Endodermal cell (in vitro differentiated cells): ENCODE data around the gene PRXL2C. TPM values are rescaled to one million over a fixed set of nuclear protein-coding genes. Genes with fewer than 3 reads are reported as not detected.

ENCODE experiments used
- DNase-seq: peaks from one replicate; pipeline ENCODE4 v3.0.0-alpha.2; 2017
- H3K27ac ChIP-seq: 2 replicates; pipeline ENCODE4 v1.5.1; 2013; ENCODE audit warnings: mild to moderate bottlenecking, low read depth, low read length, moderate library complexity
- H3K27me3 ChIP-seq: 2 replicates; pipeline ENCODE4 v1.6.1; 2013; ENCODE audit warnings: mild to moderate bottlenecking, low read length, moderate library complexity; ENCODE audit not compliant: insufficient read depth, control insufficient read depth, poor library complexity, severe bottlenecking
- H3K36me3 ChIP-seq: 2 replicates; pipeline ENCODE4 v1.7.0; 2013; ENCODE audit warnings: mild to moderate bottlenecking, low read length, moderate library complexity; ENCODE audit not compliant: control insufficient read depth, insufficient read depth
- H3K4me1 ChIP-seq: one replicate; pipeline ENCODE4 v1.7.0; 2013; ENCODE audit warnings: low read length; ENCODE audit not compliant: control insufficient read depth, insufficient read depth
- H3K4me3 ChIP-seq: 2 replicates; pipeline ENCODE4 v1.5.1; 2013; ENCODE audit warnings: mild to moderate bottlenecking, low read length, moderate library complexity
- H3K9ac ChIP-seq: 2 replicates; pipeline ENCODE4 v1.6.1; 2013; ENCODE audit warnings: mild to moderate bottlenecking, low read length, moderate library complexity; ENCODE audit not compliant: poor library complexity, severe bottlenecking; ENCODE audit errors: extremely low read depth
- H3K9me3 ChIP-seq: 2 replicates; pipeline ENCODE4 v1.6.1; 2013; ENCODE audit warnings: mild to moderate bottlenecking, low read length, moderate library complexity; ENCODE audit not compliant: control insufficient read depth
- H3K27ac Mint-ChIP-seq: 2 replicates; pipeline ENCODE4 v1.8.0; 2020; ENCODE audit warnings: mixed read lengths
- H3K27me3 Mint-ChIP-seq: 2 replicates; pipeline ENCODE4 v1.8.0; 2021; ENCODE audit warnings: mild to moderate bottlenecking, mixed read lengths; ENCODE audit not compliant: insufficient read depth
- H3K36me3 Mint-ChIP-seq: 2 replicates; pipeline ENCODE4 v1.8.0; 2020; ENCODE audit warnings: low read depth, mixed read lengths
- H3K4me1 Mint-ChIP-seq: 2 replicates; pipeline ENCODE4 v1.8.0; 2020; ENCODE audit warnings: mixed read lengths
- H3K4me3 Mint-ChIP-seq: 2 replicates; pipeline ENCODE4 v1.8.0; 2020; ENCODE audit warnings: mild to moderate bottlenecking, moderate library complexity, mixed read lengths
- H3K9me3 Mint-ChIP-seq: 2 replicates; pipeline ENCODE4 v1.8.0; 2020; ENCODE audit warnings: mild to moderate bottlenecking, mixed read lengths
- CTCF ChIP-seq: fragments of 200-600 bp; sonication (generic); conservative IDR thresholded peaks from 2 replicates; pipeline ENCODE4 v1.5.0; 2021; ENCODE audit warnings: antibody characterized with exemption, mild to moderate bottlenecking
- WGBS, 2 experiments: methylation state at CpG; one replicate each; pipeline versions ENCODE4 v1.1.5 to v1.1.7; 2013; ENCODE audit warnings: missing lambda C conversion rate in 2 of 2, mixed read lengths in 1 of 2; ENCODE audit not compliant: insufficient coverage in 1 of 2, insufficient read length in 1 of 2; 5-methylcytosine and 5-hydroxymethylcytosine counted together
- total RNA-seq, 2 donors: library from RNA; stranded (reverse); fragmentation: NEBNext Ultra II Directional in 1 of 2; extraction: Animal tissue kit (Norgen Biotek cat#: 25700) in 1 of 2; gene quantifications; 2 replicates in 1 of 2; 3 replicates in 1 of 2; pipeline ENCODE4 v1.2.1, GENCODE V29; 2021

The PRXL2C gene
- total RNA-seq, 2 donors from 2014 or later, result 2.5 to 4.9 TPM

DNA sequence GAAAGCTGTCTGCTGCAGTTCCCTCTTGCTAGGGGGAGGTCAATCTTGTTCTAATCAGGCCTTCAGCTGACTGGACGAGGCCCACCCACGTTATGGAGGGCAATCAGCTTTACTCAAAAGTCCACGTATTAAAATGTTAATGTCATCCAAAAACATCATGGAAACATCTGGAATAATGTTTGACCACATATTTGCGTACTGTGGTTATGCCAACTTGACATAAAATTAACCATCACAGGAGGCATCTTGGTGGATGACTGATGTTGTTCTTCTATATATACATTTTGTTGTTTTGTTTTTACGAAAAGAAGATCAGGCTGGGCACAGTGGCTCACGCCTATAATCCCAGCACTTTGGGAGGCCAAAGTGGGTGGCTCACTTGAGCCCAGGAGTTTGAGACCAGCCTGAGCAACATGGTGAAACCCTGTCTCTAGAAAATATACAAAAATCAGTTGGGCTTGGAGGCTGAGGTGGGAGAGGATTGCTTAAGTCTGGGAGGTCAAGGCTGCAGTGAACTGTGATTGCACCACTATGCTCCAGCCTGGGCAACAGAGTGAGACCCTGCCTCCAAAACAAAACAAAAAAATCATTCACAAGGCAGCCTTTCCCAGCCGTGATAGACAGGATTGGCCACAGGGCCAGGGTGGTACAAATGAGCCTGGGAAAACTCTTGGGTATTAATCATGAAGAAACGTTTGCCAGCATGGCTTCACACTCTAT lies 33.8 kb upstream of the PRXL2C start:
- Histone ChIP-seq H3K9ac (no peak overlapping the region), H3K36me3 (no peaks in the 10 kb centered on the region), H3K4me3 (no peak overlapping the region), H3K27me3 (no peaks in the 10 kb centered on the region), H3K9me3 (peaks cover 39% of the 10 kb centered on the region), H3K4me1 (no peaks in the 10 kb centered on the region), H3K27ac (no peak overlapping the region)
- no peak overlapping the region for H3K4me3 Mint-ChIP-seq
- WGBS, 2 experiments, result 91 to 95% methylated on average over 5 to 8 of the region's 8 CpGs
- H3K27ac Mint-ChIP-seq, result no peak overlapping the region
- H3K27me3 Mint-ChIP-seq, result peaks cover 6% of the 10 kb centered on the region
- no peak for TF ChIP-seq CTCF
- no peak for DNase-seq
- H3K4me1 Mint-ChIP-seq, result no peaks in the 10 kb centered on the region
- peaks cover 13% of the 10 kb centered on the region for H3K36me3 Mint-ChIP-seq
- H3K9me3 Mint-ChIP-seq, result peaks cover 33% of the 10 kb centered on the region

DNA sequence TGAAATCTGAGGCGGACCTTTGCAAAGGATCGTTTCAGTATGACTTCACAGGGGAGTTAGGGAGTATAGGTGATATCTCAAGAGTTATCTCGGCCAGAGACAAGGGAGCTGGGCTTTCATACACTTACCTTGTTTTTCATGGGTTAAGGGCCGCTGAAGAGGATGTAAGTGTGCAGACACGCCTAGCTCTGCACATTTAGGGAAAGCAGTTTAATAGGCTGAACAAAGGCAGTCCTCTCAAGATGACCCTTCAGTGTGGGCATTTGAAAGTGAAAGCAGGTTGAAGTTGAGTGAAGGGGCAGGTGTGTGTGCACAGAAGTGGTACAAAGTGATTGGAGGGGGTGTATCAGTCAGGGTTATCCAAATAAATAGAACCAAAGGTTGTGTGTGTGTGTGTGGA lies 33.1 kb upstream of the PRXL2C start:
- DNase-seq, result no peak
- no peaks in the 10 kb centered on the region for H3K27me3 ChIP-seq
- Mint-ChIP-seq H3K9me3 (peaks cover 28% of the 10 kb centered on the region), H3K27ac (no peak overlapping the region), H3K36me3 (peaks cover 10% of the 10 kb centered on the region), H3K4me1 (no peaks in the 10 kb centered on the region), H3K27me3 (peaks cover 6% of the 10 kb centered on the region), H3K4me3 (no peak overlapping the region)
- H3K36me3 ChIP-seq, result no peaks in the 10 kb centered on the region
- TF ChIP-seq CTCF, result no peak
- H3K4me3 ChIP-seq, result no peak overlapping the region
- H3K9ac ChIP-seq, result no peak overlapping the region
- no peaks in the 10 kb centered on the region for H3K4me1 ChIP-seq
- H3K9me3 ChIP-seq, result peaks cover 35% of the 10 kb centered on the region
- 90 to 93% methylated on average over 5 of the region's 5 CpGs for WGBS, 2 experiments
- H3K27ac ChIP-seq, result no peak overlapping the region

DNA sequence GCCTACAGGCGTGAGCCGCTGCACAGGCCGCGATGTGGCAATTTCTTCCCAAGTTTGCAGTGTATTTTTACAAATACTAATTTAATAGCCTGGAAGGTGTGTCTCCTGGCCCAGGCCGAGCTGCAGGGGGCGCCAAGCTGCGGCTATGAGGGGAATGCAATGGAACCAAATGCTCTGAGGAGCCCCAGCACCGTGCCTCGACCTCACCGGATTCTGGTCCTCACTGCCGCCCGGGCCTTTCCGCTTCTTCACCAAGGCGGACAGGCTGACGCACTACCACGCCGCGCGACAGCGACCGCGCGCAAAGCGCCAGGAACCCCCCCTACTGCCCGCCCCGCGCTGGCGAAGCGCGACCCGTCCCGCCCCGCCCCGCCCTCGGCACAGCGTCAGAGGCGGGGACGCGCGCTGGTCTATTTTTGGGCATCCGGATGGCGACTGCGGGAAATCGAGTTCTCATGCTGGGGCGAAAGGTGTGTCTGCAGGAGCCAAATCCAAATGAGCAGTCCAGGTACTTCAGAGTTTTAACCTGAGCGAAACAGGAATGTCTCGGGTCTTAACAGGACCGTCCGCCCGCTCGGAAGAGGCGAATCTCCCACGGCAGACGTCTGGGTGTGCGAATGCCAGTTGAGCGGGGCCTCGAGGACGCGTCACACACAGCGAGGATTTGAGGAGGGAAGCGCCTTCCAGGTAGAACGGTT lies 31.7 kb upstream of the PRXL2C start:
- 13 to 38% methylated on average over 26 to 62 of the region's 62 CpGs for WGBS, 2 experiments
- peaks cover 14% of the 10 kb centered on the region for H3K9me3 Mint-ChIP-seq
- no peaks in the 10 kb centered on the region for H3K4me1 Mint-ChIP-seq
- no peaks in the 10 kb centered on the region for H3K36me3 ChIP-seq
- peak overlapping the region; percentile 78 for H3K4me3 ChIP-seq
- H3K27ac Mint-ChIP-seq, result peak overlapping the region; percentile 85
- H3K27me3 Mint-ChIP-seq, result peaks cover 6% of the 10 kb centered on the region
- peak overlapping the region; percentile 72 for H3K4me3 Mint-ChIP-seq
- H3K9me3 ChIP-seq, result peaks cover 29% of the 10 kb centered on the region
- peaks cover 6% of the 10 kb centered on the region for H3K36me3 Mint-ChIP-seq
- H3K4me1 ChIP-seq, result no peaks in the 10 kb centered on the region
- no peak overlapping the region for H3K27ac ChIP-seq
- no peaks in the 10 kb centered on the region for H3K27me3 ChIP-seq
- peak; percentile 90 for DNase-seq
- H3K9ac ChIP-seq, result peak overlapping the region; percentile 25
- TF ChIP-seq CTCF, result peak; percentile 84
